Fibroblast of pulmonary artery (primary cell): Measurements from ENCODE around the gene MAPK8.
A peak's percentile ranks its signal among the peaks of the same experiment; 100 is the strongest.

ENCODE experiments used
- DNase-seq: peaks from one replicate; pipeline ENCODE4 v3.0.0-alpha.2; 2010; ENCODE audit warnings: low read depth
- H3K4me3 ChIP-seq: replicated peaks from 2 replicates; pipeline ENCODE4 v1.5.1; 2011; ENCODE audit warnings: low read depth, mild to moderate bottlenecking, control low read depth, low read length, moderate library complexity
- CTCF ChIP-seq: IDR thresholded peaks from 2 replicates; pipeline ENCODE4 v1.5.1; 2011; ENCODE audit warnings: mild to moderate bottlenecking, control low read depth, low read length, inconsistent platforms; ENCODE audit errors: missing control alignments

MAPK8 gene

GRCh38 chr10:48440771-48441170 lies 134.3 kb downstream of the MAPK8 start:
- no peak for DNase-seq
- no peak overlapping the region for H3K4me3 ChIP-seq
- no peak for TF ChIP-seq CTCF

- H3K4me3 ChIP-seq: no peak overlapping the region
- no peak for TF ChIP-seq CTCF
- no peak for DNase-seq
Observed at GRCh38 chr10:48442090-48442808, 135.8 kb downstream of the MAPK8 start.

GRCh38 chr10:48442809-48443177 lies 136.3 kb downstream of the MAPK8 start:
- no peak for DNase-seq
- H3K4me3 ChIP-seq: no peak overlapping the region
- no peak for TF ChIP-seq CTCF

- no peak overlapping the region for H3K4me3 ChIP-seq
- peak; percentile 54 for DNase-seq
- TF ChIP-seq CTCF: peak; percentile 33
Observed at GRCh38 chr10:48444266-48444665, 137.8 kb downstream of the MAPK8 start.

- DNase-seq: peak; percentile 10
- H3K4me3 ChIP-seq: no peak overlapping the region
- no peak for TF ChIP-seq CTCF
Observed at GRCh38 chr10:48444861-48445841, 138.7 kb downstream of the MAPK8 start.

- TF ChIP-seq CTCF: no peak
- H3K4me3 ChIP-seq: no peak overlapping the region
- no peak for DNase-seq
Observed at GRCh38 chr10:48445932-48446331, 139.5 kb downstream of the MAPK8 start.
